ENCODE data around the gene WIPF3.

The WIPF3 gene

GRCh38 chr7:29919790-29920189 is 113.5 kb downstream of the WIPF3 start:
- no peak for DNase-seq

GRCh38 chr7:29920491-29920890 is 114.2 kb downstream of the WIPF3 start:
- DNase-seq: no peak

- peak; percentile 22 for DNase-seq
These were observed 115.2 kb downstream of the WIPF3 start for GRCh38 chr7:29921404-29922010.

- DNase-seq: no peak
These were observed 116.8 kb downstream of the WIPF3 start for GRCh38 chr7:29922921-29923700.

- DNase-seq: no peak
These were observed 117.7 kb downstream of the WIPF3 start for GRCh38 chr7:29924006-29924405.

- DNase-seq: peak; percentile 3
These were observed 118.4 kb downstream of the WIPF3 start for GRCh38 chr7:29924684-29925083.

- DNase-seq: no peak
These were observed 119.9 kb downstream of the WIPF3 start for GRCh38 chr7:29926216-29926615.

- DNase-seq: no peak
These were observed 120.4 kb downstream of the WIPF3 start for GRCh38 chr7:29926741-29927140.

- no peak for DNase-seq
These were observed 122.9 kb downstream of the WIPF3 start for GRCh38 chr7:29929018-29929807.

- DNase-seq: no peak
These were observed 128.8 kb downstream of the WIPF3 start for GRCh38 chr7:29935111-29935510.

GRCh38 chr7:29937132-29937531 is 130.8 kb downstream of the WIPF3 start:
- DNase-seq: no peak

GRCh38 chr7:29940199-29940598 is 133.9 kb downstream of the WIPF3 start:
- DNase-seq: no peak

- no peak for DNase-seq
These were observed 139.0 kb downstream of the WIPF3 start for GRCh38 chr7:29945259-29945809.

GRCh38 chr7:29946428-29947186 is 140.3 kb downstream of the WIPF3 start:
- no peak for DNase-seq

- no peak for DNase-seq
These were observed 142.3 kb downstream of the WIPF3 start for GRCh38 chr7:29948587-29948986.

- DNase-seq: no peak
These were observed 144.2 kb downstream of the WIPF3 start for GRCh38 chr7:29950480-29950879.

GRCh38 chr7:29951206-29951605 is 144.9 kb downstream of the WIPF3 start:
- DNase-seq: no peak

- DNase-seq: no peak
These were observed 147.5 kb downstream of the WIPF3 start for GRCh38 chr7:29953726-29954347.

GRCh38 chr7:29955075-29955792 is 148.9 kb downstream of the WIPF3 start:
- no peak for DNase-seq

- no peak for DNase-seq
These were observed 149.6 kb downstream of the WIPF3 start for GRCh38 chr7:29955799-29956486.

GRCh38 chr7:29956487-29956836 is 150.2 kb downstream of the WIPF3 start:
- no peak for DNase-seq
